ENCODE measurements around the gene PIN1. TPM values are rescaled to one million over a fixed set of nuclear protein-coding genes. Genes with fewer than 3 reads are reported as not detected.

PIN1 gene
- total and polyA plus RNA-seq, 2 of the 13 experiments (the other 11 are each of a cell fraction or from before 2014, with no cell fraction given) = 31.9 to 72.0 TPM

DNA sequence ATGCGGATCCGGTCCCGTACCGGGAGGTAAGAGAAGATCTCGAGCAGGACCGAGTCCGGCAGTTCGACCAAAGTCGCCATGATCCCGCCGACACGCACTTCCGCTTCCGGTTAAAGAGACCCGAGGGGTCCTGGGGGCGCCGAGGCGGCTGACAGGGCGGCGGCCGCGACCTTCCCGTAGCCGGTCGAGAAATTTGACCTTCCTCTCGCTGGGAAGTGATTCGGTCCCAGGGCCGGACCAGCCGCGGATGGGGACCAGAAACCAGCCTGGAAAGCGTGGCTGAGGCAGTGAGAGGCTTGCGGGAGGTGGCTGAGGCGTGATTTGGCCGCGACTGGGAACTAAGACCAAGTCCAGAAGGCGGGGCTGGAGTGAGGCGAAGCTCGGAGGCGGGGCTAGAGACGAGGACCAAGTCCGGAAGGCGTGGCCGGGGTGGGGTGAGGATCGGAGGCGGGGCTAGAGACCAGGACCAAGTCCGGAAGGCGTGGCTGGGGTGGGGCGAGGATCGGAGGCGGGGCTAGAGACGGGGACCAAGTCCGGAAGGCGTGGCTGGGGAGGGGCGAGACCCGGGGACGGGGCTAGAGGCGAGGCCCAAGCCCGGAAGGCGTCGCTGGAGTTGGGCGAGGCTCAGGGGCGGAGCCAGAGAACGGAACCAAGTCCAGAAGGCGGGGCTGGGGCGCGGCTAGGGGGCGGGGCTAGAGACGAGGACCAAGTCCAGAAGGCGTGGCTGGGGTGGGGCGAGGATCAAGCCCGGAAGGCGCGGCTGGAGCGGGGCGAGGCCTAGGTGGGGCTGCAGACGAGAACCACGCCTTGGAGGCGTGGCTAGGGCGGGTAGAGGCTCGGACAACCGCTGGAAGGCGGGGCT lies 16.2 kb upstream of the PIN1 start, which contains the start of gene FBXL12 (continued):
- TF ChIP-seq, protein P1, sequence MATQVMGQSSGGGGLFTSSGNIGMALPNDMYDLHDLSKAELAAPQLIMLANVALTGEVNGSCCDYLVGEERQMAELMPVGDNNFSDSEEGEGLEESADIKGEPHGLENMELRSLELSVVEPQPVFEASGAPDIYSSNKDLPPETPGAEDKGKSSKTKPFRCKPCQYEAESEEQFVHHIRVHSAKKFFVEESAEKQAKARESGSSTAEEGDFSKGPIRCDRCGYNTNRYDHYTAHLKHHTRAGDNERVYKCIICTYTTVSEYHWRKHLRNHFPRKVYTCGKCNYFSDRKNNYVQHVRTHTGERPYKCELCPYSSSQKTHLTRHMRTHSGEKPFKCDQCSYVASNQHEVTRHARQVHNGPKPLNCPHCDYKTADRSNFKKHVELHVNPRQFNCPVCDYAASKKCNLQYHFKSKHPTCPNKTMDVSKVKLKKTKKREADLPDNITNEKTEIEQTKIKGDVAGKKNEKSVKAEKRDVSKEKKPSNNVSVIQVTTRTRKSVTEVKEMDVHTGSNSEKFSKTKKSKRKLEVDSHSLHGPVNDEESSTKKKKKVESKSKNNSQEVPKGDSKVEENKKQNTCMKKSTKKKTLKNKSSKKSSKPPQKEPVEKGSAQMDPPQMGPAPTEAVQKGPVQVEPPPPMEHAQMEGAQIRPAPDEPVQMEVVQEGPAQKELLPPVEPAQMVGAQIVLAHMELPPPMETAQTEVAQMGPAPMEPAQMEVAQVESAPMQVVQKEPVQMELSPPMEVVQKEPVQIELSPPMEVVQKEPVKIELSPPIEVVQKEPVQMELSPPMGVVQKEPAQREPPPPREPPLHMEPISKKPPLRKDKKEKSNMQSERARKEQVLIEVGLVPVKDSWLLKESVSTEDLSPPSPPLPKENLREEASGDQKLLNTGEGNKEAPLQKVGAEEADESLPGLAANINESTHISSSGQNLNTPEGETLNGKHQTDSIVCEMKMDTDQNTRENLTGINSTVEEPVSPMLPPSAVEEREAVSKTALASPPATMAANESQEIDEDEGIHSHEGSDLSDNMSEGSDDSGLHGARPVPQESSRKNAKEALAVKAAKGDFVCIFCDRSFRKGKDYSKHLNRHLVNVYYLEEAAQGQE (IDR thresholded peaks at IDR 0.05; ENCODE audit: borderline replicate concordance in 1 of 2, low read depth in 1 of 2, low read length in 2 of 2) = no peak
- TF ChIP-seq MED8 (CRISPR knock-in tag; IDR thresholded peaks at IDR 0.05; ENCODE audit: insufficient replicate concordance) (peak; percentile 85), ZNF251 (CRISPR knock-in tag; IDR thresholded peaks at IDR 0.05) (no peak), ZNF768 (CRISPR knock-in tag; IDR thresholded peaks at IDR 0.05) (peak; percentile 32; the same call in 1 of the 2 replicates), DMAP1 (CRISPR knock-in tag; IDR thresholded peaks at IDR 0.05) (peak; percentile 92; the same call in 1 of the 2 replicates), ZIK1 (CRISPR knock-in tag; IDR thresholded peaks at IDR 0.05; ENCODE audit: borderline replicate concordance, low read depth) (peak; percentile 90; the same call in 1 of the 2 replicates), KDM5A (IDR thresholded peaks at IDR 0.05; ENCODE audit: borderline replicate concordance, low read length) (peak; percentile 88; the same call in 1 of the 2 replicates), ZSCAN29 (CRISPR knock-in tag; conservative IDR thresholded peaks at IDR 0.05) (no peak), NFE2L2 (IDR thresholded peaks at IDR 0.05; ENCODE audit: low read length) (no peak), ZNF484 (CRISPR knock-in tag; IDR thresholded peaks at IDR 0.05; ENCODE audit: borderline replicate concordance, low read depth) (no peak), HMGA1 (CRISPR knock-in tag; conservative IDR thresholded peaks at IDR 0.05) (no peak), WIZ (CRISPR knock-in tag; IDR thresholded peaks at IDR 0.05) (peak; percentile 62; the same call in 1 of the 2 replicates), XRCC5 (optimal IDR thresholded peaks at IDR 0.05; ENCODE audit: low read length) (peak; percentile 41), ZNF776 (CRISPR knock-in tag; IDR thresholded peaks at IDR 0.05) (no peak), RNF2 (conservative IDR thresholded peaks at IDR 0.05; ENCODE audit: low read depth) (no peak), SMAD1 (CRISPR knock-in tag; IDR thresholded peaks at IDR 0.05; ENCODE audit: borderline replicate concordance, low read depth) (peak; percentile 82; the same call in 1 of the 2 replicates), JUND (CRISPR knock-in tag; IDR thresholded peaks at IDR 0.05) (no peak), PCBP1 (IDR thresholded peaks at IDR 0.05; ENCODE audit: borderline replicate concordance, low read depth, low read length) (peak; percentile 46; the same call in 1 of the 2 replicates)
- TF ChIP-seq, protein P2, sequence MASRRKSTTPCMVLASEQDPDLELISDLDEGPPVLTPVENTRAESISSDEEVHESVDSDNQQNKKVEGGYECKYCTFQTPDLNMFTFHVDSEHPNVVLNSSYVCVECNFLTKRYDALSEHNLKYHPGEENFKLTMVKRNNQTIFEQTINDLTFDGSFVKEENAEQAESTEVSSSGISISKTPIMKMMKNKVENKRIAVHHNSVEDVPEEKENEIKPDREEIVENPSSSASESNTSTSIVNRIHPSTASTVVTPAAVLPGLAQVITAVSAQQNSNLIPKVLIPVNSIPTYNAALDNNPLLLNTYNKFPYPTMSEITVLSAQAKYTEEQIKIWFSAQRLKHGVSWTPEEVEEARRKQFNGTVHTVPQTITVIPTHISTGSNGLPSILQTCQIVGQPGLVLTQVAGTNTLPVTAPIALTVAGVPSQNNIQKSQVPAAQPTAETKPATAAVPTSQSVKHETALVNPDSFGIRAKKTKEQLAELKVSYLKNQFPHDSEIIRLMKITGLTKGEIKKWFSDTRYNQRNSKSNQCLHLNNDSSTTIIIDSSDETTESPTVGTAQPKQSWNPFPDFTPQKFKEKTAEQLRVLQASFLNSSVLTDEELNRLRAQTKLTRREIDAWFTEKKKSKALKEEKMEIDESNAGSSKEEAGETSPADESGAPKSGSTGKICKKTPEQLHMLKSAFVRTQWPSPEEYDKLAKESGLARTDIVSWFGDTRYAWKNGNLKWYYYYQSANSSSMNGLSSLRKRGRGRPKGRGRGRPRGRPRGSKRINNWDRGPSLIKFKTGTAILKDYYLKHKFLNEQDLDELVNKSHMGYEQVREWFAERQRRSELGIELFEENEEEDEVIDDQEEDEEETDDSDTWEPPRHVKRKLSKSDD (CRISPR knock-in tag; IDR thresholded peaks at IDR 0.05; ENCODE audit: low read depth) = peak; percentile 37; the same call in 1 of the 2 replicates
- TF ChIP-seq, protein P3, sequence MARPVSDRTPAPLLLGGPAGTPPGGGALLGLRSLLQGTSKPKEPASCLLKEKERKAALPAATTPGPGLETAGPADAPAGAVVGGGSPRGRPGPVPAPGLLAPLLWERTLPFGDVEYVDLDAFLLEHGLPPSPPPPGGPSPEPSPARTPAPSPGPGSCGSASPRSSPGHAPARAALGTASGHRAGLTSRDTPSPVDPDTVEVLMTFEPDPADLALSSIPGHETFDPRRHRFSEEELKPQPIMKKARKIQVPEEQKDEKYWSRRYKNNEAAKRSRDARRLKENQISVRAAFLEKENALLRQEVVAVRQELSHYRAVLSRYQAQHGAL (CRISPR knock-in tag; IDR thresholded peaks at IDR 0.05; ENCODE audit: not compliant biosample characterization) = no peak
